GM19438 (cell line): ENCODE data around the gene ZNF777.
"Not testable (repeated sequence)": the region's sequence is repeated elsewhere in the genome, so short reads cannot be mapped to it uniquely, and the experiment has no call there.

Experiments
- ATAC-seq: cut with Tn5 transposase; IDR thresholded peaks from one replicate; pipeline ENCODE4 v1.9.1; 2021; ENCODE audit warnings: low read depth; ENCODE audit not compliant: unreplicated experiment

ZNF777 gene

DNA sequence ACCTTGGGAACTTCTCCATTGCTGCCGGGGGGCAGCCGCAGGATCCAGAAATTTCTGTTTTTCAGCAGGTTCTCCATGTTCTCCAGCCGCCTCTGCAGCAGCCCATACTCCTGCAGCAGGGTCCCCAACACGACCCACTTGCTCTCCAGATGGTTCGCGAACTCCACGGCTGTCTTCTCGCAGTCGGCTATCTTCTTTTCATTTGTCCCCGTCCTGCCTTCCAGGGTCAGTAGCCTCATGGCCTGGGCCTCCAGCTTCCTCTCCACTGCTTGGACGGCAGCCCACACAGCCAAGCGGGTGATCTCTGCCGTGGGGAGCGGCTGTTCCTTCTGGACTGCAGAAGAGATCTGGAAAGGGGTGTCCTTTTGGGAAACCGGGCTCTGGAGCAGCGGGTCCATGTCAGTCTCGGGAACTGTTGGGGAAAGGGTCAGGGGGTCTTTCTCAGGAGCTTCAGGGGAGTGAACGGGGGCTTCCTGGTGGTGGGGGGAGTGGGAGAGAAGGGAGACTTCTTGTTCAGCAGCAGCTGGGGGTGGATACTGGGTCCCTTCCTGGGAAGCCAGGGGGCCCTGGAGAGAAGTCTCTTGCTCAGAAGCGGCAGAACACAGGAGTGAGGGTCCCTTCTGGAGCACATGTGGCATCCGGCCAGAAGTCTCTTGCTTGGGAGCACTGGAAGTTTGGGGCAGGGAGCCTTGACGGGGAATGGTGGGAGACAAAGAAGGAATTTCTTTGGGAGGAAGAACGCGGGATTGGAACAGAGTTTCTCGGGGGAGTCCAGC is 5.5 kb downstream of the ZNF777 start:
- ATAC-seq = no peak

DNA sequence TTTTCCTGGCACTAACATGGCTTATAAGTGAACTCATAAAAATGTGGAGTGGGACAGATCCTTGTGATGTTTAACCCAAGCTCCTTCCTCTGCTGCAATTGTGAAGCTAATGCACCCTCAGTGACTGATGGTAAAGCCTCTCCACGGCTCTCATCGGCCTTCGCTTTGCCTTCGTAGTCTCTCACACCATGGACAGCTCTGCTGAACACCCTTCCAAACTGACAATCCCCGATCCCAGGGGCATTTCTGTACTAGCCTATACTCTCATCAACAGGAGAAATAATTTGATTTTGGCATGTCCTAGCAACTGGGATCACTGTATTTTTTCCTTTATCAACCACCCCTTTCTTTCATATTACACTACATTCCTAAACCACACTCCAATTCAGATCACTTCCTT is 6.1 kb downstream of the ZNF777 start:
- no peak for ATAC-seq

DNA sequence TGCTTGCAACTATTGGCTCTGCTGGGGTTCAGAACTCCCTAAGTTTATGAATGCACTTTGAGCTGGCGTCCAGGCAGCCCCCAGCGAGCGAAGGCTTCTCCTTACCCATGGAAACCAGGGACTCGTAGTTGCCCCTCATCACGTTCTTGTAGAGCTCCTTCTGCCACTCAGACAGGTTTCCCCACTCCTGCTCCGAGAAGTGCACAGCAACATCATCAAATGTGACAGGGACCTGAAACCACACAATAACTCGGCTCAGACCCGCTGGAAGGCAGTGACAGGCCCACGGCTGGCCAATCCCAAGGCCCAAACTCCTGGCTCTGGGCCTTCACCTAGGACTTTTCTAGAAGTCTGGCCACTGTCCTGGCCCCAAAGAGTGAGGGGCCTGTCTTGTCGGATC is 6.9 kb downstream of the ZNF777 start:
- no peak for ATAC-seq

DNA sequence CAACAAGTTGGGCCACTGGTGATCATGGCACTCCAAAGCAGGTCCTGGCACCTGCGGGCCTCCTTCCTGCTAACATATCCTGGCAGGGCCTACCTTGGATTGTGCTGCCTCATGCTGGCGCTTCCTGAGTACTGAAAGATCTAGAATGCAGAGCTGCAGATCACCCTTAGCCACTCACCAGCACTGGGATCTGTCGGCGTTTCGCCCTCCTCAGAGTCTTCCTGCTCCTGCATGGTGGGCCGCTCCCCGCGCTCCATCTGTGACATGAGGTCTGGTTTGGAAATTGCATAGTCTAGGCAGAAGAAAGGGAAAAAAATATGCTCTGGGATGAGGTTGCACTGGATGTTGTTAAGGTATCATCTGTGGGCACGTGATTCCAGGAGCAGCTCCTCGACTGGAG is 10.0 kb downstream of the ZNF777 start:
- no peak for ATAC-seq

DNA sequence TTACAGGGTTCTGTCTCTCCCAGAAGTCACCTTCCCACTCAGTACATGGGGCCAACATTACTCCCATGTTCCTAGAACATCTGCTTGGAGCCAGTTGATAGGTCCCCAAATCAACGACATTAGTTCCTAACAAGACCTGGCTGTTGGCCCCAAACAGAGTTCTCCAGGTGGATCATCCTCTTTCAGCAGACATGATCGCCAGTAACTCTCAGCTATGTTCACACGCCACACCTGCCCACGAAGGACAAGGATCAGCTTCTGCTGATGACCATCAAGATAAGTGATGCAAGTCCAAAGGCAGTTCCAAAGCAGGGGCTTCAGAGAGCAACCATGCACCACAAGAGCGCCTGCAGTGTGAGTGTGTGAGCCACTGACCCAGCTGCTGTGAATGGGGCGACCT is 11.0 kb downstream of the ZNF777 start:
- ATAC-seq = no peak

DNA sequence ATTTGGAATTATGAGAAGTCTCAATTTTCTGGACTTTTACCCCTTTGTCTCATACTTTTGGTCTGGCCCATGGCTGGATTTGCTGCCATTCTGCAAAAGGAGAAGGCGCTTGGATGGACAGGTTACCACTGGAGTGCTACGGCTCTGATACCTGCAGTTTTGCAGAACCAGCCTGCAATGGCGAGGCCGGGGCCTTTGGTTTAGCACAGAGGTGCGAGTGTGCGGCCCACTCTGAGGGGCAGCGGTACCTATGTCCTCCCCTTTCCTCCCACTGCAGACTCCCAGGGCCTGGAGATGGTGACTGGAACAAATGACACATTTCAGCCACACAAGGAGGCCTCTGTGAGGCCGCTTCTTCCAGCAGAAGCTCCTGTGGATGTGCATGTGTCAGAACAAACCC is 11.9 kb downstream of the ZNF777 start:
- no peak for ATAC-seq

DNA sequence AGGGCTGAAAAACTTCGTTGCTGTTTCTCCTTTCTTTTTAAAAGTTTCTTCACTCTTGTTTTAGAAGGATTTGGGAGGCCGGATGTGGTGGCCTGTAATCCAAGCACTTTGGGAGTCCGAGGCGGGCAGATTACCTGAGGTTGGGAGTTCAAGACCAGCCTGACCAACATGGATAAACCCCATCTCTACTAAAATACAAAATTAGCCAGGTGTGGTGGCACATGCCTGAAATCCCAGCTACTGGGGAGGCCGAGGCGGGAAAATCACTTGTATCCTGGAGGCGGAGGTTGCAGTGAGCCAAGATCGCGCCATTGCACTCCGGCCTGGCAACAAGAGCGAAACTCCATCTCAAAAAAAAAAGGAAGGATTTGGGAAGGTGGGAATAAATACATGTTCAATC is 14.8 kb downstream of the ZNF777 start:
- not testable (repeated sequence) for ATAC-seq

DNA sequence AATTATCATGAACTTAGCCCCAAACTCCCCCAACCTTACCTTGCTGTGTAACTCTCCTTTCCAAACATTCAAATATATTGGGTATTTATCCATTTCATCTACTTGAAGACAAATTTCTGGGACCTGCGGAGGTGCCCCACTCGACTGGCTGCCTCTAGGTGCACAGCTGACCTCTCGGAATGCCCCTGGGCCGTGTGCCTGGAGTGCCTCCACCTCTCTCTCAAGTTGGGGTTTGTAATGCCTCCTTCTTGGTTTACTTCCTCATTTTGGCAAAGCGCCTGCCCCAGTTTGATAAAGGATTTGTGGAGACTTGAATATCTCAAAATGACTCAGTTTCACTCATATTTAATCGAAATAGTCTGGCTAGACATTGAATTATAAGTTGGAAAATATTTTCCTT is 16.6 kb downstream of the ZNF777 start:
- no peak for ATAC-seq

DNA sequence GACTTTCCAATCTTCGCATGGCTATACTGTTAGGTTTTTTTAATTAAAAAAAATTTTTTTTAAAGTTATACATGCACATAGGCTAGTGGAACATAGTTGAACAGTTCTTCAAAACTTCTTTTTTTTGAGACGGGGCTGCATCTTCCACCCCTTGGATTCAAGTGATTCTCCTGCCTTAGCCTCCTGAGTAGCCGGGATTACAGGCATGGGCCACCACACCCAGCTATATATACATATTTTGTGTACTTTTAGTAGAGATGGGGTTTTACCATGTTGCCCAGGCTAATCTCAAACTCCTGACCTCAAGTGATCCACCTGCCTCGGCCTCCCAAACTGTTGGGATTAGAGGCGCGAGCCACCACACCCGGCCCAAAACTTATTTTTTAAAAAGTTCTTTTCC is 17.3 kb downstream of the ZNF777 start:
- ATAC-seq = no peak

DNA sequence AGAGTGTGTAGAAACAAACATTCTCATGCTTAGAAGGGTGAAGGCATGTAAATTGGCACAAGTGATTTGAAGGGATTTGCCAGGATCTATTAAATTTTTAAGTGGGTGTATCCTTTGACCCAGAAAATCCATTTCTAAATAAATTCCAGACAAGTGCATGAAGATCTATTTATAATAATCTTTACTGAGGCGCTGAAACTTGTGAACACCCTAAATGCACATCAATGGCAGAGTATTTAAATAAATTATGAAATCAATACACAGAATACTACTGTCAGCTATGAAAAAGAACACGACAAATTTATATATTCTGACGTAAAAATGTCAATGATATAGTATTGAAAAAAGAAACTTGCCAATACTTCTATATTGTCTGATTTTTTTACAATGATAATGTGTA is 17.9 kb downstream of the ZNF777 start:
- no peak for ATAC-seq

DNA sequence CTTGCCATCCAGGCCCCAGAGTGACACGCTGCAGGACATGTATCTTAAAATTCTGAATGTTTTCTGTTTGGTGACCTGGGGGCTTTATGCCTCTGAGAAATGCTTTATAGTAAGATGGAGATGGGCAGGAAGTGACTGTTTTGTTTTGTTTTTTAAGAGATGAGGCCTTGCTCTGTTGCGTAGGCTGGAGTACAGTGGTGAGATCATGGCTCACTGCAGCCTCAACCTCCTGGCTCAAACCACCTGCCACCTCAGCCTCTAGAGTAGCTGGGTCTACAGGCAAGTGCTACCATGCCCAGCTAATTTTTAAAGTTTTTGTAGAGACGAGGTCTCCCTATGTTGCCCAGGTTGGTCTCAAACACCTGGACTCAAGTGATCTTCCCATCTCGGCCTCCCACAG is 20.6 kb downstream of the ZNF777 start:
- no peak for ATAC-seq

DNA sequence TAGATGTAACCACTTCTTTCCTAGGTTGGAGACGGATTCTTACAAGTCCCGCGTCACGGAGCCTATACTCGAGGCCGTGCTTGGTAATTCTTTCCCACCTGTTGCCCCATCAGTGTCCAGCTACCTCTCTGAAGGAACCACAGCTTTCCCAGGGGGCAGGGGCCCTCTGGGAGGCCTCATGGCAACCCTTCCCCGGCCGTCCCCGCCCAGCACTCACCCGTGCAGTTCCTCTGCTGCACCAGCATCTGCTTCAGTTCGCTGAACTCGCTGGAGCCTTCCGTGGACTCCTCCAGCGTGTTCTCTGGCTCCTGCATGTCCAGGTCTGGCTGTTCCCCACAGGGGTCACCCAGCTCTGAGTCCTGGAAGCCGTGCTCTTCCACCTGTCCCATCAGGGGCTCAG is 24.5 kb downstream of the ZNF777 start:
- ATAC-seq = no peak

DNA sequence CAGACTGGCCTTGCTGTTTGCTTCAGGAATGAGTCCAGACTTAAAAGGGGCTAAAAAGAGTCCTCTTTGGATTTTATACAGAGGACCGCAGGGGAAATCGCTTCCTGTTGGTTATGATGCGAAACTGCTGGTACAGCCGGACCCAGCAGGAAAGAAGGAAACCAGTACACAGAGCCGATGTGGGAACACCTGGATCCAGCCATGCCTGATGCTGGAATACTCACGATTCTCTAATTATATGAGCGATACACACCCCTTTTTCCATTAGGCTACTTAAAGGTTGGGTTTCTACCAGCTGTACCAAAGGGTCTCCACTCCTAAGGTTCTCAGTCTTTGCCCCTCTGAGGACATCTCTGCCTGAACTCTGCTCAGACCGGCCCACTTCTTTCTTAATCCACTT is 27.7 kb downstream of the ZNF777 start:
- no peak for ATAC-seq

DNA sequence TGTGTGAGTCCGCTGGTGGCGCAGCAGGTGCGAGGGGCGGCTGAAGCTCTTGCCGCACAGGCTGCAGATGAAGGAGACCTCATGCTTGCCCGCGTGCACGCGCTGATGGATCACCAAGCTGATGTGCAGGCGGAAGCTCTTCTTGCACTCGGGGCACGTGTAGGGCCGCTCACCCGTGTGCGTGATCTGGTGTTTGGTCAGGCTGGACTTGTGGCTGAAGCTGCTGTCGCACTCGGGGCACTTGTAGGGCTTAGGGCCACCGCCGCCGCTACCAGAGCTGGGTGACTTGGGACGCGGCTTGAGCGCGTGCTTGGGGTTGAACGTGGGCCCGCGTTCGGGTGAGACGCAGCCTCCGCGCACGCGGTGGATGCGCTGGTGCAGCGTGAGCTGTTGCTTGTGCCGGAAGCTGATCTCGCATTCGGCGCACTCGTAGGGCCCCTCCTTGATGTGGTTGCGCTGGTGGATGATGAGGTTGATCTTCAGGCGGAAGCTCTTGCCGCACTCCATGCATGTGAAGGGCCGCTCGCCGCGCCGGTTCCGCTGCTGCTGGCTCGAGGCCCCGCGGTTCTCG is 28.7 kb downstream of the ZNF777 start:
- no peak for ATAC-seq

DNA sequence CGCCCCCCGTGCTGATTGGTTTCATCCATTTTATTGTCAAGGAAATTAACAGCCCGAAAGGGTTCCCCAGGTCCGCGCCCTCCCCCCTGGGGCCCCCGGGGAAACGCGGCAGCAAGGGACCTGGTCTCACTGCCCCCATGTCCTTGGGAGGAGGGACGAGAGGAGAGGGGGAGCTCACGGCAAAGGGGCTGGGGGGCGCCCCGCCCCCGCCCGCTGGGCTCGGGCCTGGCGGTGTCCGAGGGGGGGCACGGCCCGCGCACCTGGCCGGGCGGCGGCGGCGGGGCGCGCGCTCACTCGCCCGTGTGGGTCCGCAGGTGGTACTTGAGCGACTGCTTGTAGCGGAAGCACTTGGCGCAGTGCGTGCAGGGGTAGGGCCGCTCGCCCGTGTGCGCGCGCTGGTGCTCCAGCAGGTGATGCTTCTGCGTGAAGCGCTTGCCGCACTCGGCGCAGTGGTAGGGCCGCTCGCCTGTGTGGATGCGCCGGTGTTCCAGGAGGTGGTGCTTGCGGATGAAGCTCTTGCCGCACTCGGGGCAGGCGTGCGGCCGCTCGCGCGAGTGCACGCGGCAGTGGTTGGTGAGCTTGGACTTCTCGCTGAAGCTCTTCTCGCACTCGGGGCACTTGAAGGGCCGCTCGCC is 29.3 kb downstream of the ZNF777 start:
- ATAC-seq = no peak

DNA sequence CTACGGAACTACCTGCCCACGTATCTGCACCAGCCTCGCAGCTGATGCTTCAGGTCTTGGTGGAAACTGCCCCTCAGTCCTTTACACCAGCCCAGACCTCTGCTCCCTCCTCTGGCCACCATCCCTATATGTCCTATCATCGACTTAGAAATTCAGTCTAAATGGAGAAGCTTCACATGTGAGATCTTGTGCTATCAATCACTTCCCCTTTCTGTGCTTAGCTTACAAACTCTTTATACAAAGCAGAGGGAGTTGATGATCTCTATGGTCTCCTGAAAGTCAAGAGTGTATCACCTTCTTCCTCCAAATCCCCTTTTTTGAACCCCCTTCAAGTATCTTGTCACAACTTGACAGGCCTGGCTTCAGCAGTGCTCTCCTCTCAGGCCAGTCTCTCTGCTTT is 30.7 kb downstream of the ZNF777 start:
- no peak for ATAC-seq

DNA sequence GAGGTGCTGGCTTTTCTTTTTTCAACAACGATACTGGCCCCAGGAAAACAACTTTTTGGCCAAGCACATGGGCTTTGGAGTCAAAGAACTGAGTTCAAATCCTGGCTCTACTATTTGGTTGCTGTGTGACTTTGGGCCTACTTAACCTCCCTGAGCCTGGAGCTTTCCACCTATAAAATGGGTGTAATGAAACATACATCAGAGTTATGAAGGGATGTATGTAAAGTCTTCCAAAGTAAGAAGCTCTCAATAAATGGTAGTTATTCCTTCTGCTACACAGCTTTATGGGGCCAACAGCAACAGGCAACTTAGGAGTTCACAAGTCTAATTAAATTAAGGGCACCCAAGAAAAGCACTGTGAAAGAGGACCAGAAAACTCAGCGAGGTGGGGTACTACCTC is 33.0 kb downstream of the ZNF777 start:
- ATAC-seq = no peak

DNA sequence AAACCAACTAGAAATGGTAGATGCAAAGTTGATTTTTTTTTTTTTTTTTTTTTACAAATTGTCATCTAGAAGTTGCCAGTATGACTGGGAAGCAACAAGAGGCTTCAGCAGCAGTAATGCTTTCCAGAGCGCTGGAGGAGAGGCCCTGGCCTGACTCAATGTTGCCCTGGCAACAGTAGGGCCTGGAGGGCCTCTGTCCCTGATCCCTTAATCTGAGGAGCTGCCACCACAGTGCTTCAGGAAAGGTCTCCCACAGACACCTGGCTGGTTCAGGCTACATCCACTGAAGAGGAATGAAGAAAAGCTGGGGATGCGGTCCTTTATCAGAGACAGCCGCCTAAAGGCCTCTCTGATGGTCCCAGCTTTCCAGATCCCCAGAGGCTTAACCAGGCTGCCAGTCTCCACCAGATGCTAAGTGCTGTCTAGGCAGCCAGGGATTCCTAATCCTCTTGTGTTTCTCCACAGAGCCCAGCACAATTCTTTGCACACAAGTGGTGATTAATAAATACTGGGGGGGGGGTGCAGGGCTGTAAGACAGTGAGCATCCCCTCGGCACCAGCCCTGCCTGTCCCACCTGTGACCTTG is 33.7 kb downstream of the ZNF777 start:
- ATAC-seq = no peak

DNA sequence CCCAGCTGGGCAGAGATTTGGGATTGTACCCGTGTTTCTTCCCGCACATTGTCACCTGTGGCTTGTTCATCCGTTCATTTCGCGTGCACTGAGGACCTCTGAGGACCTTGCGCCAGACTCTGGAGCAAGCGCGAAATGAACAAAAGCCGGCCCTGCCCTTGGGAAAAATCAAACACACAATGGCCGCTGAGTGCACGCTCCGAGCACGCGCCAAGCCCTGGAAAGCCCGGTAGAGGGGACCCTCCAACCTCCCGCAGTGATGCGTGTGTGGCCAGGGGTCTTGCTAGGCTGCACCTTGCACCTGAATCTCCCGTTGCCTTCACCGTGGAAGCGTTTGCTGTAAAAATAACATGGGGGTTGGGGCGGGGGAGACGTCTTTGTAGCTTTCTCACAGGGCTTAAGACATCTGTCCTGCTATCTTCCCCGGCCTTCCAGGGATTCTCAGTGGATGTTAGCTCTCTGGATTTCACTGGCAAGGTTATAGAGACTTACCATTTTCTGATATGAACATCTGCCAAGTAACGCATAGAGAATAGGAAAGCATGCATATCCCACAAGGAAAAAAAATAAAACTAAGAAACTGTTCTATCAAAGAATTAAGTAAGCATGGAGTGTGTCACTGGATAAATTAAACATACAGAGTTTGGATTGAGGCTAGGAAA is 37.3 kb downstream of the ZNF777 start:
- no peak for ATAC-seq

DNA sequence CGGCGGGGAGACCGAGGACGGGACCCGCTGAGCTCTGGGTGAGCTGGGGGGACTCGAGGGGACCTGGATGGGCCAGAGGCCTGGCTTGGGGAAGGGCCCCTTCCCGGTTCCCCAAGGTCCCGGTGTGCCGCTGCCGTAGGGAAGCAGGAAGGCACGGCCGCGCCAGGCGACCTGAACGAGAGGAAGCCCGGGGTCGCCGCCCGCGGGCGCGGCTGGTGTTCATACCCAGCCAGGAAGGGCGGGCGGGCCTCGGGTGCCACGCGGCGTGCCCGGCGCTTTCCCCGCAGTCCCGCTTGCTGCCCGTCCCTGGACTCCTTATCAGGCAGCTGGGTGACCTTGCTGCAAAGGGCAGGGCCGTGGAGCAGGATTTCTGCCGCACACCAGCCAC is 38.0 kb downstream of the ZNF777 start:
- ATAC-seq = peak; percentile 29

DNA sequence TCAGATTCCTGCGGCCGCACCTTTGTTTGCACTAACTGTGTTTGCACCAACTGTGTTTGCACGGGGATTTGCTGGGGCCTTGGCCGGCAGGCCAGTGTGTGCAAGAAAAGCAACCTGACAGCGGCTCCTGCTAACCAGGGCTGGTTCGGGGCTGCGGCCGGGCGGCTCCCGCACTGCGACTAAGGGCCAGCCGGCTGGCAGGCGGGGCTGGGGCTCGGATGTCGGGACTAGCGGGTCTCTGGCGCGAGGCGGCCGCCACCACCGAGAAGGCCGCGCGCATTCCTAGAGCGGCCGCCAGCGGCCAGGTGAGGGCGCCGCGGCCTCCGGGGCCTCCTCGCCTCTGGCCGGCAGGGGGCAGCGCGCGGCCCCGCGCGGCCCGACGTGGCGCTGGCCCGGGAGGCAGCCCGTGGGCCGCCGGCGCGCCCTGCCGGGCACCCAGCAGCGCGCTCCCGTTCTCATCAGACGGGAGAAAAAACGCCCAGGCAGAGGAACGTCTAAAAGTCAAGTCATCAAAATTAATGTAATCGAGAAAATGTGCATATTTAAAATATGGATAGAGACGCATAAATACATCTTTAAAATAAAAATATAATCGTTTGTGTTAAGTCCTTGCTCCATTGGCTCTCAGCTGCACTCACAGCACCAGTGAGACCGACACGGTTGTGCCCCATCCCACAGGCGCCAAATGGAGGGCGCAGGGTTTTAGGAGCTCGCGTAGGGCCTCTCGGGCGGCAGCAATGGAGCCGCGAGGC is 38.5 kb downstream of the ZNF777 start:
- peak; percentile 95 for ATAC-seq
